Chondrocyte (in vitro differentiated cells): ENCODE measurements around the gene MAGI3. TPM values are rescaled to one million over a fixed set of nuclear protein-coding genes. Genes with fewer than 3 reads are reported as not detected.

Experiments used
- DNase-seq: peaks from one replicate; pipeline ENCODE4 v3.0.0; 2021; ENCODE audit warnings: mixed read lengths, low spot score
- H3K27ac Mint-ChIP-seq: one replicate; pipeline ENCODE4 v1.8.0; 2021; ENCODE audit warnings: mild to moderate bottlenecking, moderate library complexity, mixed read lengths; ENCODE audit not compliant: unreplicated experiment
- H3K27me3 Mint-ChIP-seq: 2 replicates; pipeline ENCODE4 v1.8.0; 2021; ENCODE audit warnings: low read depth, mixed read lengths
- H3K36me3 Mint-ChIP-seq: 2 replicates; pipeline ENCODE4 v1.8.0; 2021; ENCODE audit warnings: low read depth, mixed read lengths
- H3K4me1 Mint-ChIP-seq: 2 replicates; pipeline ENCODE4 v1.8.0; 2021; ENCODE audit warnings: low read depth, mild to moderate bottlenecking, mixed read lengths
- H3K4me3 Mint-ChIP-seq: one replicate; pipeline ENCODE4 v1.8.0; 2021; ENCODE audit warnings: mild to moderate bottlenecking, moderate library complexity, mixed read lengths; ENCODE audit not compliant: unreplicated experiment
- H3K9me3 Mint-ChIP-seq: 2 replicates; pipeline ENCODE4 v1.8.0; 2021; ENCODE audit warnings: low read depth, mixed read lengths
- total RNA-seq: library from RNA; stranded (reverse); gene quantifications from 3 replicates; pipeline ENCODE4 v1.2.1, GENCODE V29; 2021
- TF ChIP-seq, protein P1 (sequence below): fragments of 200-600 bp; sonication (generic); IDR thresholded peaks from 2 replicates; pipeline ENCODE4 v1.5.0; 2021; ENCODE audit warnings: antibody characterized with exemption, mild to moderate bottlenecking, moderate library complexity

MAGI3 gene
- total RNA-seq, 1 donor from 2014 or later: 8.8 TPM

GRCh38 chr1:113534875-113535274 is 144.6 kb downstream of the MAGI3 start:
- no peaks in the 10 kb centered on the region for H3K27me3 Mint-ChIP-seq
- no peaks in the 10 kb centered on the region for H3K36me3 Mint-ChIP-seq
- DNase-seq: no peak
- TF ChIP-seq, protein P1, sequence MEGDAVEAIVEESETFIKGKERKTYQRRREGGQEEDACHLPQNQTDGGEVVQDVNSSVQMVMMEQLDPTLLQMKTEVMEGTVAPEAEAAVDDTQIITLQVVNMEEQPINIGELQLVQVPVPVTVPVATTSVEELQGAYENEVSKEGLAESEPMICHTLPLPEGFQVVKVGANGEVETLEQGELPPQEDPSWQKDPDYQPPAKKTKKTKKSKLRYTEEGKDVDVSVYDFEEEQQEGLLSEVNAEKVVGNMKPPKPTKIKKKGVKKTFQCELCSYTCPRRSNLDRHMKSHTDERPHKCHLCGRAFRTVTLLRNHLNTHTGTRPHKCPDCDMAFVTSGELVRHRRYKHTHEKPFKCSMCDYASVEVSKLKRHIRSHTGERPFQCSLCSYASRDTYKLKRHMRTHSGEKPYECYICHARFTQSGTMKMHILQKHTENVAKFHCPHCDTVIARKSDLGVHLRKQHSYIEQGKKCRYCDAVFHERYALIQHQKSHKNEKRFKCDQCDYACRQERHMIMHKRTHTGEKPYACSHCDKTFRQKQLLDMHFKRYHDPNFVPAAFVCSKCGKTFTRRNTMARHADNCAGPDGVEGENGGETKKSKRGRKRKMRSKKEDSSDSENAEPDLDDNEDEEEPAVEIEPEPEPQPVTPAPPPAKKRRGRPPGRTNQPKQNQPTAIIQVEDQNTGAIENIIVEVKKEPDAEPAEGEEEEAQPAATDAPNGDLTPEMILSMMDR: no peak
- H3K4me3 Mint-ChIP-seq: no peak overlapping the region
- no peaks in the 10 kb centered on the region for H3K9me3 Mint-ChIP-seq
- peak overlapping the region; percentile 85 for H3K27ac Mint-ChIP-seq
- peaks cover 43% of the 10 kb centered on the region for H3K4me1 Mint-ChIP-seq

DNA sequence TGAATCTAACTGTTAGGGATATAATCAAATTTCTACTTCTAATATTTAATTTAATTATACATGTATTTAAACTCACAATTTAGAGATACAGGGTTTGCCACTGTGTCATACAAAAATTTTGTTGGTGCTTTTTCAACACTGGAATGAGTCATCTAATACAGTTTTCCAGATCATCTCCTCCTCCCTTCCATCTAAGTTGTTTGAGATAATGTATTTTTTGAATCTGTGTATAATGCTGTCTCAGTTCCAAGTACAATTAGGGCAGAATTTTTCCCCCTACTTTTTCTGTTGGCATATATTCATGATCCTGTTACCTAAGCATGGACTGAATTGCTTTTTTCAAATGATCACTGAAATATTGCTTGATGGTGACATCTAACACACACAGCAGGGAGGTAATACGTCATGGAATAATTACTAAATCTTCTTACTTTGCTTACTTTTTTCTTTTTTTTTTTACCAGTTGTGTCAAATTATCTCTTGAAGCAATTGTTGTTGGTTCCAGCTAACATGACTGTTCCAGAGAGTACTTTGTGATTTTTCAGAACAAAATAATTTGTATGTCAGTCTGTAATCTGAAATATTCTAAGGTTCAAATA is 146.0 kb downstream of the MAGI3 start:
- Mint-ChIP-seq H3K36me3 (no peaks in the 10 kb centered on the region), H3K4me1 (peaks cover 48% of the 10 kb centered on the region), H3K27me3 (no peaks in the 10 kb centered on the region), H3K27ac (no peak overlapping the region), H3K9me3 (no peaks in the 10 kb centered on the region), H3K4me3 (no peak overlapping the region)
- TF ChIP-seq, protein P1: no peak
- DNase-seq: no peak

- Mint-ChIP-seq H3K36me3 (no peaks in the 10 kb centered on the region), H3K4me3 (no peak overlapping the region), H3K9me3 (no peaks in the 10 kb centered on the region), H3K27ac (no peak overlapping the region), H3K27me3 (no peaks in the 10 kb centered on the region), H3K4me1 (peaks cover 63% of the 10 kb centered on the region)
- DNase-seq: no peak
- TF ChIP-seq, protein P1: no peak
Observed at GRCh38 chr1:113538225-113538624, 147.9 kb downstream of the MAGI3 start.

- no peak for DNase-seq
- Mint-ChIP-seq H3K36me3 (no peaks in the 10 kb centered on the region), H3K4me3 (no peak overlapping the region), H3K27me3 (no peaks in the 10 kb centered on the region), H3K27ac (no peak overlapping the region), H3K9me3 (no peaks in the 10 kb centered on the region), H3K4me1 (peaks cover 48% of the 10 kb centered on the region)
- TF ChIP-seq, protein P1: no peak
Observed at GRCh38 chr1:113540335-113540734, 150.0 kb downstream of the MAGI3 start.

GRCh38 chr1:113541106-113541505 is 150.8 kb downstream of the MAGI3 start:
- Mint-ChIP-seq H3K4me1 (peaks cover 45% of the 10 kb centered on the region), H3K27me3 (no peaks in the 10 kb centered on the region), H3K4me3 (no peak overlapping the region), H3K9me3 (no peaks in the 10 kb centered on the region), H3K36me3 (no peaks in the 10 kb centered on the region), H3K27ac (peak overlapping the region; percentile 17)
- DNase-seq: no peak
- TF ChIP-seq, protein P1: no peak
